Calu3 (cell line): ENCODE results near the gene YTHDC2. TPM values are rescaled to one million over a fixed set of nuclear protein-coding genes. Genes with fewer than 3 reads are reported as not detected.

ENCODE experiments used
- BruUV-seq: library from RNA; stranded (reverse); fragments of 400-500 nt; replicated peaks from 2 replicates; lab custom pipeline; 2021; lab: Mats Ljungman, UMichigan
- CTCF ChIA-PET: fragments of 300-600 bp; sonication (Branson Sonifier 250); formaldehyde crosslinking; loops from one replicate; lab custom pipeline; 2022; ENCODE audit warnings: antibody characterized with exemption; lab: Charles Lee
- DNase-seq: peaks from one replicate; pipeline ENCODE4 v3.0.0; 2022
- H3K27ac Mint-ChIP-seq: one replicate; pipeline ENCODE4 v1.8.0; 2022; ENCODE audit warnings: mixed read lengths; ENCODE audit not compliant: unreplicated experiment
- H3K27me3 Mint-ChIP-seq: one replicate; pipeline ENCODE4 v1.8.0; 2022; ENCODE audit warnings: mixed read lengths; ENCODE audit not compliant: unreplicated experiment
- H3K36me3 Mint-ChIP-seq: one replicate; pipeline ENCODE4 v1.8.0; 2022; ENCODE audit warnings: mild to moderate bottlenecking, moderate library complexity, mixed read lengths; ENCODE audit not compliant: insufficient read depth, unreplicated experiment
- H3K4me1 Mint-ChIP-seq: one replicate; pipeline ENCODE4 v1.8.0; 2022; ENCODE audit warnings: mild to moderate bottlenecking, low read depth, mixed read lengths; ENCODE audit not compliant: unreplicated experiment
- H3K4me3 Mint-ChIP-seq: one replicate; pipeline ENCODE4 v1.8.0; 2022; ENCODE audit warnings: mild to moderate bottlenecking, low read depth, moderate library complexity, mixed read lengths; ENCODE audit not compliant: unreplicated experiment
- H3K9me3 Mint-ChIP-seq: one replicate; pipeline ENCODE4 v1.8.0; 2022; ENCODE audit warnings: low read depth, mixed read lengths; ENCODE audit not compliant: unreplicated experiment
- intact Hi-C: fragments of 100-400 bp; cut with micrococcal nuclease; formaldehyde crosslinking; loops from one replicate; pipeline ENCODE4 v1.10.0; 2022; ENCODE audit not compliant: unreplicated experiment
- total RNA-seq: library from RNA; stranded (reverse); gene quantifications from 2 replicates; pipeline ENCODE4 v1.2.3, GENCODE V29; 2022
- TF ChIP-seq, protein P1 (sequence below): fragments of 200-600 bp; IDR thresholded peaks from one replicate; pipeline ENCODE4 v1.8.0; 2022; ENCODE audit warnings: antibody characterized with exemption; ENCODE audit not compliant: unreplicated experiment

The YTHDC2 gene
- total RNA-seq, 1 experiment from 2014 or later, result 31.8 TPM

DNA sequence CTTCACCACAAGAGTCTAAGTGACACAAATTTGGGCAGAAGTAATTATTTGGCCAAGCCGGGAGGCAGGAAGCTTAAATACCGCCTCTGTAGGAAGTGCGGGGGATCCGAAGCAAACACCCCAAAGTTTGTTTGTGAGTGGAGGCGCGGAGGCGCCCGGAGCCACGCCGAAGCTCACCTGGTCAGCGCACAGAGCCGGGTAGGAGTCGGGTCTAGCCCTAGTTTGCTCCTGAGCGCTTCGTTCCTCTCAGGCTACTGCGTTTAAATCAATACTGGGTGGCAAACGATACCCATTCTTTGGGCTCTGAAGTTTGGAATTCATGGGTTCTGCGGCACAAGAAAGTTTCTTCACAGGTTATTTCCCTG is 26.1 kb upstream of the YTHDC2 start:
- no peak overlapping the region for H3K27ac Mint-ChIP-seq
- H3K36me3 Mint-ChIP-seq, result peaks cover 22% of the 10 kb centered on the region
- H3K9me3 Mint-ChIP-seq, result peaks cover 10% of the 10 kb centered on the region
- H3K4me3 Mint-ChIP-seq, result peak overlapping the region; percentile 85
- TF ChIP-seq, protein P1, sequence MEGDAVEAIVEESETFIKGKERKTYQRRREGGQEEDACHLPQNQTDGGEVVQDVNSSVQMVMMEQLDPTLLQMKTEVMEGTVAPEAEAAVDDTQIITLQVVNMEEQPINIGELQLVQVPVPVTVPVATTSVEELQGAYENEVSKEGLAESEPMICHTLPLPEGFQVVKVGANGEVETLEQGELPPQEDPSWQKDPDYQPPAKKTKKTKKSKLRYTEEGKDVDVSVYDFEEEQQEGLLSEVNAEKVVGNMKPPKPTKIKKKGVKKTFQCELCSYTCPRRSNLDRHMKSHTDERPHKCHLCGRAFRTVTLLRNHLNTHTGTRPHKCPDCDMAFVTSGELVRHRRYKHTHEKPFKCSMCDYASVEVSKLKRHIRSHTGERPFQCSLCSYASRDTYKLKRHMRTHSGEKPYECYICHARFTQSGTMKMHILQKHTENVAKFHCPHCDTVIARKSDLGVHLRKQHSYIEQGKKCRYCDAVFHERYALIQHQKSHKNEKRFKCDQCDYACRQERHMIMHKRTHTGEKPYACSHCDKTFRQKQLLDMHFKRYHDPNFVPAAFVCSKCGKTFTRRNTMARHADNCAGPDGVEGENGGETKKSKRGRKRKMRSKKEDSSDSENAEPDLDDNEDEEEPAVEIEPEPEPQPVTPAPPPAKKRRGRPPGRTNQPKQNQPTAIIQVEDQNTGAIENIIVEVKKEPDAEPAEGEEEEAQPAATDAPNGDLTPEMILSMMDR, result no peak
- no TSS peak for BruUV-seq
- no peak for DNase-seq
- intact Hi-C loops, result no loop called here
- peaks cover 87% of the 10 kb centered on the region for H3K27me3 Mint-ChIP-seq
- H3K4me1 Mint-ChIP-seq, result peaks cover 17% of the 10 kb centered on the region
- CTCF ChIA-PET, result no interaction called here

DNA sequence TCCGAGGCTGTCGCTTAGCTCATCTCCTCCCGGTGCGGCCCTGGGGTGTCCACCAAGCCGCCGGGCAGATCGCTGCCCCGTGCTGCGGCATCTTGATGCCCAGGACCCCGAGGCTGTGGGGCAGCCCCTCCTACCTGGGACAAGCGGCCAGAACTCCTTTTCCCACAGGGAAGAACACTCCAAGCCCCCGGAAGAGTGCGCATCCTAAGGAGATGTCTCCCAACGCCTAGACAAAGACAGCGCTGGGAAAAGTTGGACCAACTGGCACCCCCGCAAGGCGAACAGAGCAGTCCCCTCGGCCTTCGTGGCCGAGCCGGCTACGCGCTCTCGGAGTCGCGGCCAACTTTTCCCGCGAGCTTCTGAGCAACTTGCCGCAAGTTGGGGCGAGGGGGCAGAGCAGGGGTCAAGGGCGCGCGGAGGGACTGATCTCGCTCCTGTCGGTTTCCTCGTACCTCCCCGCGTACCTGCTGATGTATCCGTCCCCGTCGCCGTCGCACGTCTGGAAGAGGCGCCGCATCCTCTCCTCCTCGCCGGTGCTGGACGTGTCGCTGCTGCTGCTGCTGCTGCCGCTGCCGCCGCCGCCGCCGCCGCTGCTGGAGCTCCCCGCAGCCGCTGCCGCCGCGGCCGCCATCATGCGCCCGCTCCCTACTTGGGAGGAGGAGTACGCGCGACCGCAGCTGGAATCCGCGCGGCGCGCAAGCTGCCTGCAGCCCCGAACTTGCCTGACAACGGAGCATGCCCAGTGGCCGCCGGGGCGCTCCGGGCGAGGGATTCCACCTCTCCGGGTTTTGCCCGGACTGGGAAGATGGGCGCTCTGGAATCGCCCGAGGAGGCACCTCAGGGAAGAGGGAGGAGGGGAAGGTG is 25.5 kb upstream of the YTHDC2 start, which contains the start of gene MCC:
Gene MCC, minus strand, starts transcription at position 673 of the 864 bp plus-strand sequence.
- CTCF ChIA-PET, result no interaction called here
- peak within 1 kb of the TSS; percentile 42 for H3K27ac Mint-ChIP-seq
- DNase-seq, result peak; percentile 83
- peaks cover 17% of the 10 kb centered on the region for H3K4me1 Mint-ChIP-seq
- H3K4me3 Mint-ChIP-seq, result peak within 1 kb of the TSS; percentile 85
- BruUV-seq, result no TSS peak
- H3K27me3 Mint-ChIP-seq, result peaks cover 86% of the 10 kb centered on the region
- peaks cover 22% of the 10 kb centered on the region for H3K36me3 Mint-ChIP-seq
- intact Hi-C loops, result no loop called here
- TF ChIP-seq, protein P1, result no peak
- peaks cover 10% of the 10 kb centered on the region for H3K9me3 Mint-ChIP-seq

DNA sequence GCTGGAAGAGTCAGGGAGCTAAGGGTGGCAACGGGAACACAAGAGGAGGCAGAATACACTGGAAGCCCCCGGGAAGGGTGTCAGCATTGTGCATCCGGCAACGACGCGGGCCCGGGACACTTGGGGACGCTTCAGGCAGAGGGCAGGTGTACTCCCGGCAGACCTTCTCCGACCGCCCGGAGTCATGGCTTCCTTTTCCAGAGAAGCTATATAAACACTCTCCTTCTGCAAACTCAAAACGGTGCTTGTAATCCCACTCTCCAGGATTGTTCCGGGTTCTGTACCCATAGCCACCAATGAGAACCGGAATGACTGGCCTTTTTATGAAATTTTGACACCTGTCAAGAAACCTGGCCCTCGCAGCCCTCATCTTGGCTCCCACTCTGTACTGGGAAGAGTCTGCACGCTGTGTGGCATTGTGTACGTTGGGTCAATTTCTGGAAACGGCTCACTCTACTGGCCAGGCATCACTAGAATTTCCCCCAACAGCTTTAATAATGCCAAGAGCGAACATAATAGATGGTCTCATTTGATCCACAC is 24.8 kb upstream of the YTHDC2 start:
- peaks cover 83% of the 10 kb centered on the region for H3K27me3 Mint-ChIP-seq
- no TSS peak for BruUV-seq
- H3K9me3 Mint-ChIP-seq, result peaks cover 10% of the 10 kb centered on the region
- no peak overlapping the region for H3K27ac Mint-ChIP-seq
- DNase-seq, result peak; percentile 6
- peaks cover 17% of the 10 kb centered on the region for H3K4me1 Mint-ChIP-seq
- H3K4me3 Mint-ChIP-seq, result peak overlapping the region; percentile 85
- intact Hi-C loops, result no loop called here
- CTCF ChIA-PET, result no interaction called here
- TF ChIP-seq, protein P1, result no peak
- H3K36me3 Mint-ChIP-seq, result peaks cover 22% of the 10 kb centered on the region

DNA sequence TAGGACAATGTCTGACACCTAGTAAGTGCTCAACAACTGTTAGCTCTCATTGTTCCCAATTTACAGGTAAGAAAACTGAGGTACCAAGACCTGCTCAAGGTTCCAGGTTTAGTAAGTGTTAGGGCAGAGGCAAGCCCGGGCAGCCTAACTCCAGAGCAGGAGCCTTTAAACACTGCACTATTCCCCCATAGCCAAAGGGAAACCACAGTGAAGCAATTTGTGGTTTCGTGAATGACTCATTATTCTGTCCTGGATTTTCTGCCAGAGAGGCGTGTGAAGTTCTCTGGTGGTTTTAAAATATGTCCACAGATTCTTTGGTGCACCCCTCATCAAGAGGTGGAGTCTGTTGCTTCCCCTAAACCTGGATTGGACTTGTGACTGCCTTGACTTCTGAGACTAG is 24.2 kb upstream of the YTHDC2 start:
- Mint-ChIP-seq H3K4me1 (peaks cover 17% of the 10 kb centered on the region), H3K27ac (peak overlapping the region; percentile 42), H3K27me3 (peaks cover 83% of the 10 kb centered on the region), H3K9me3 (peaks cover 10% of the 10 kb centered on the region), H3K36me3 (peaks cover 22% of the 10 kb centered on the region), H3K4me3 (peak overlapping the region; percentile 85)
- peak; percentile 72 for DNase-seq
- intact Hi-C loops, result no loop called here
- no TSS peak for BruUV-seq
- TF ChIP-seq, protein P1, result no peak
- CTCF ChIA-PET, result no interaction called here
